Fibroblast of villous mesenchyme (primary cell): Measurements from ENCODE around the gene CARD14. TPM values are rescaled to one million over a fixed set of nuclear protein-coding genes. Genes with fewer than 3 reads are reported as not detected.
A peak's percentile ranks its signal among the peaks of the same experiment; 100 is the strongest.

Experiments
- DNase-seq: peaks from one replicate; pipeline ENCODE4 v3.0.0-alpha.2; 2010; ENCODE audit warnings: low read depth
- H3K4me3 ChIP-seq: 2 replicates; pipeline ENCODE4 v1.5.1; 2011; ENCODE audit warnings: low read depth, mild to moderate bottlenecking, low read length
- total RNA-seq: library from RNA; depleted of rRNA; stranded (reverse); fragments of >200 nt; gene quantifications from 2 replicates; pipeline ENCODE4 v1.2.3, GENCODE V29; 2012
- TF ChIP-seq, protein P1 (sequence below): IDR thresholded peaks from 2 replicates; pipeline ENCODE4 v1.5.1; 2012; ENCODE audit warnings: low read depth, mild to moderate bottlenecking, low read length; ENCODE audit not compliant: insufficient read depth

CARD14 gene
- total RNA-seq, 1 donor: under 0.01 TPM

DNA sequence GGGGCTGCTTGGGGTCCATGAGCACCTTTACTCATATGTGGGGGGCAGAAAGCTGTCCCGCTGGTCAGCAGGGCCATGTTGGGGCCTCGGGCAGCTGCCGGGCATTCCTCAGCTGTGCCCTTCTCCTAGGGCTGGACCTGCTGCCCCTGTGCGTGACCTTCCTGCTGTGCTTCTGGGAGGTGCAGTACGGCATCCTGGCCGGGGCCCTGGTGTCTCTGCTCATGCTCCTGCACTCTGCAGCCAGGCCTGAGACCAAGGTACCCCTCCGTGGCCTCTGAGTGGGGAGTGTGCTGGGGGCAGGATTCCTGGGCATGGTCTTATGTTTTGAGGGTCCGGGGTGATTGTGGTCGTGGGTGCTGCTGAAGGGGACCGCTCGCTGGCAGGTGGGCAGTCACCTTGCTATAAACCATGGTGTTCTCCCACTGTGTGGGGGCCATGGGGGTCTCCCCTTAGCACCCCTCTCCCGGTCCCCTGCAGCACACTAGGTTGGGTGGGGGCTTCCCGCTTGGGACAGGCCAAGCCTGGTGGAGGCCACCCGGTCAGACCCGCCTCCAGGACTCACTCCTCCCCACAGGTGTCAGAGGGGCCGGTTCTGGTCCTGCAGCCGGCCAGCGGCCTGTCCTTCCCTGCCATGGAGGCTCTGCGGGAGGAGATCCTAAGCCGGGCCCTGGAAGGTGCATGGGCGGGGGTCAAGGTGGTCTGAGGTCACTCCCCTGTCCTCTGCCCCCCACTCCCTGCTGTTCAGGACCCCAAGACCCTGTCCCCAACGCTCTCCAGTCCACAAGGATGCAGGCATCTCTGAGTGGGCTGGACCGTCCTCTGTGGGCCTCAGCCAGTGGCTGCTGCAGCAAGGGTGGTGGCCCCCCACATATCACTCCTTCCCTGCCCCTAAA lies 78.4 kb downstream of the CARD14 start:
- TF ChIP-seq, protein P1, sequence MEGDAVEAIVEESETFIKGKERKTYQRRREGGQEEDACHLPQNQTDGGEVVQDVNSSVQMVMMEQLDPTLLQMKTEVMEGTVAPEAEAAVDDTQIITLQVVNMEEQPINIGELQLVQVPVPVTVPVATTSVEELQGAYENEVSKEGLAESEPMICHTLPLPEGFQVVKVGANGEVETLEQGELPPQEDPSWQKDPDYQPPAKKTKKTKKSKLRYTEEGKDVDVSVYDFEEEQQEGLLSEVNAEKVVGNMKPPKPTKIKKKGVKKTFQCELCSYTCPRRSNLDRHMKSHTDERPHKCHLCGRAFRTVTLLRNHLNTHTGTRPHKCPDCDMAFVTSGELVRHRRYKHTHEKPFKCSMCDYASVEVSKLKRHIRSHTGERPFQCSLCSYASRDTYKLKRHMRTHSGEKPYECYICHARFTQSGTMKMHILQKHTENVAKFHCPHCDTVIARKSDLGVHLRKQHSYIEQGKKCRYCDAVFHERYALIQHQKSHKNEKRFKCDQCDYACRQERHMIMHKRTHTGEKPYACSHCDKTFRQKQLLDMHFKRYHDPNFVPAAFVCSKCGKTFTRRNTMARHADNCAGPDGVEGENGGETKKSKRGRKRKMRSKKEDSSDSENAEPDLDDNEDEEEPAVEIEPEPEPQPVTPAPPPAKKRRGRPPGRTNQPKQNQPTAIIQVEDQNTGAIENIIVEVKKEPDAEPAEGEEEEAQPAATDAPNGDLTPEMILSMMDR: no peak
- no peak for DNase-seq
- no peak overlapping the region for H3K4me3 ChIP-seq

DNA sequence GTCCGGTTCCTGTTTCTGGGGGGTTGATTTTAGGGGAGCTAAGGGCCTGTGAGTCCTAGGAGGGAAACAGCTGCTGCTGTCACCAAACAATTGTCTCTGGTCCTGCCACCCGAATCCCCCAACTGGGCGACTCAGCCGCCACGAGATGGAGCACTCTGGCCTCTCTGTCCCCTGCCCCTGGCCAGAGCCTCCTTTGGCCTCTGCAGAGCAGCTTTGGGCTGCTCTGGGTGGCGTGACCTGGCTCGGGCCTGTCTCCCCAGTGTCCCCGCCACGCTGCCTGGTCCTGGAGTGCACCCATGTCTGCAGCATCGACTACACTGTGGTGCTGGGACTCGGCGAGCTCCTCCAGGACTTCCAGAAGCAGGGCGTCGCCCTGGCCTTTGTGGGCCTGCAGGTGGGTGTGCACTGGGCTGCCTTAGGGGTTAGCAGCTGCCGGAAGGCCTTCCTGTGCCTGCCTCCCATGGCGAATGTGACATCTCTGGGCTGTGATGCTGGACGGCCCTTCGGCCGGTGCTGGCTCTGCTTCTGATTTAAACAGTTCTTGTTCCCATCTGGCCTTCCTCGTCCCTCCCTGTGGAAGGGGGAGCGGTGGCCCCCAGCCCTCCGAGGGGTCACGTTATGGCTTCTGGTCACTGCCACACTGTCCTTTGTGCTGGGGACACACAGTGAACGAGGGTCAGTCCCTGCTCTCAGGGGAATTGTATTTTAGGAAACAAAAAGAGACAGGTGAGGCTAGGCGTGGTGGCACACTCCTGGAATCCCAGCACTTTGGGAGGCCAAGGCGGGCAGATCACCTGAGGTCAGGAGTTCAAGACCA lies 79.3 kb downstream of the CARD14 start:
- TF ChIP-seq, protein P1: no peak
- DNase-seq: no peak
- no peak overlapping the region for H3K4me3 ChIP-seq

DNA sequence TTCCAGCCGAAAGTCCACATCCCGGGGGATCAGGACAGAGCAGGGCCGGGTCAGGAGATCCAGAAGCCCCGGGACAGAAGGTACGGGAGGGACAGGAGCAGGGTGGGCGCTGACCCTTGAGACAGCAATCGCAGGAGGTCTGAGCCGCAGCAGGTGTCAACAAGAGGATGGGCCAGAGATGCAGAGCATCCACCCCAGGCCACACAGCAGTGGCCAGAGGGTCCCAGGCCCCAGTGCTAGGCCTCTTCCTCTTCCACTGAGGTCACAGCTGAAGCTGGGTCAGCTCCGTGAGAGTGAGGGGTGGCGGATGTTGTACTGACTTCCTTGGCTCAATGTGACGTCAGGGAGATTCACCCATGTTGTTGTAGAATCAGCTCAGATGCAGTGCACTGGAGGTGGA lies 82.1 kb downstream of the CARD14 start:
- TF ChIP-seq, protein P1: no peak
- DNase-seq: no peak
- no peak overlapping the region for H3K4me3 ChIP-seq

DNA sequence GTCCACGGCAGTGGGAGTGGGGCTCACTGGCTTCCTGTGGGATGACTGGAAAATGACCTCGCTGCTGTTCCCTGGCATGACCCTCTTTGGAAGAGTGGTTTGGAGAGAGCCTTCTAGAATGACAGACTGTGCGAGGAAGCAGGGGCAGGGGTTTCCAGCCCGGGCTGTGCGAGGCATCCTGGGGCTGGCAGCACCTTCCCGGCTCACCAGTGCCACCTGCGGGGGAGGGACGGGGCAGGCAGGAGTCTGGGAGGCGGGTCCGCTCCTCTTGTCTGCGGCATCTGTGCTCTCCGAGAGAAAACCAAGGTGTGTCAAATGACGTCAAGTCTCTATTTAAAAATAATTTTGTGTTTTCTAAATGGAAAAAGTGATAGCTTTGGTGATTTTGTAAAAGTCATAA lies 83.0 kb downstream of the CARD14 start:
- no peak overlapping the region for H3K4me3 ChIP-seq
- DNase-seq: no peak
- TF ChIP-seq, protein P1: peak; percentile 30

DNA sequence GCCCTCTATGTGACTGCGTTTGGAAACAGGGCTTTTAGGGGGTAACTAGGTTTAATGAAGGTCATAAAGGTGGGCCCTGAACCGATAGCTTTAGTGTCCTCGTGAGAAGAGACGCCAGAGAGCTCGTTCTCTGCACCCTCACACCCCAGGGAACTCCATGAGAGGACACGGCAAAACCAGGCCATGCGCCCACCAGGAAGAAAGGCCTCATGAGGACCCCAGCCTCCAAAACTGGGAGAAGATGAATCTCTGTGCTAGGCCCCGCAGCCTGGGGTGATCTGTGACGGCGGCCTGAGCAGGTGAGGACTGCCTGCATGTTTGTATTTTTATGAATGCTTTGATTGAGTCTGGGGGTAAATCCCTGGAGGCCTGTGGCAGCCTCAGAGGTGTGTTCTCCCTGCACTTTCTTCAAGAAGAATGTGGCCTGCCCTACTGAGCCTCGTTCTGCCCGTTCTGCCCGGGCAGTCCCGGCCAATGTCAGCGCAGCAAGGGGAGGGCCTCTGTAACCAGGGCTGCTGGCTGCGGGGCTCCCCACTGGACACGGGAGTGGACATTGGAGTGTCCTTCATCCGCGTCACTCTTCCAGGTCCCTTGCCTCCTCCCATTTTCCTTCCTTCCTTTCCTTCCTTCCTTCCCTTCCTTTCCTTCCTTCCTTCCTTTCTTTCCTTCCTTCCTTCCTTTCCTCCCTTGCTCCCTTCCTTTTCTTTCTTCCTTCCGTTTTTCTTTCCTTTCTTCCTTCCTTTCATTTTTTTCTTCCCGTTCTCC lies 84.0 kb downstream of the CARD14 start:
- H3K4me3 ChIP-seq: no peak overlapping the region
- TF ChIP-seq, protein P1: no peak
- DNase-seq: no peak

DNA sequence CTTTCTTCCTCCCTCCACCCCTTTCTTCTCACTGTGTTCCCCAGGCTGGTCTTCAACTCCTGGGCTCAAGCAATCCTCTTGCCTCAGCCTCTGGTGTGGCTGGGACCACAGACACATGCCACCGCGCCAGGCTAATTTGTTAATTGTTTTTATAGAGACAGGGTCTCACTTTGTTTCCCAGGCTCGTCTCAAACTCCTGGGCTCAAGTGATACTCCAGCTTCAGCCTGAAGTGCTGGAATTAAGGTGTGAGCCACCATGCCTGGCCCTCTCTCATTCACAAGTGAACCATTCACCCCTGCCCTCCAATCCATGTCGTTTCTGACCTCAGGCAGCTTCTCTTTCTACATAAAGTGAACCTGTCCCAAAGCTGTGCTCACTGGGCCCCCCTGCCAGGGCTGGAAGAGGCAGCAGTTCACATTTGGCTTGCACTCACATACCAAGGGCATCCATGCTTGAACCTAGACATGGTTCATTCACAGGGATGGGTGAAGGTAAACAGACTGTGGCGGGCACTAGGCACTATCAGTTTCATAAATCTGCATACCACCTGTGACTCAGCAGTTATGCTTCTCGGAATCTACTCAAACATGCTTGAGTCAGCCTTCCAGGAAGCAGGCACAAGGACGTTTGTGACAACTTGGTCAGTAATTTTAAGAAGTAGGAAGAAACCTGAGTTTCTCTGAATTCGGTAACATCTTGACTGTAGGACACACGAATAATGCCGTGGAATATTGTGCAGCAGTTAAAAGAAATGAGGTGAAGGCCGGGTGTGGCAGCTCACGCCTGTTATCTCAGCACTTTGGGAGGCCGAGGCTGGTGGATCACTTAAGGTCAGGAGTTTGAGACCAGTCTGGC lies 84.8 kb downstream of the CARD14 start:
- TF ChIP-seq, protein P1: no peak
- no peak overlapping the region for H3K4me3 ChIP-seq
- DNase-seq: peak; percentile 92
